Activated CD4-positive, alpha-beta T cell treated with anti-CD3 and anti-CD28 coated beads, Interleukin-2, amount 50 U/mL, for 16 hours (primary cell): Measurements from ENCODE around the gene NOP9.

Experiments used
- DNase-seq: peaks from one replicate; pipeline ENCODE4 v3.0.0-alpha.2; 2020

The NOP9 gene

DNA sequence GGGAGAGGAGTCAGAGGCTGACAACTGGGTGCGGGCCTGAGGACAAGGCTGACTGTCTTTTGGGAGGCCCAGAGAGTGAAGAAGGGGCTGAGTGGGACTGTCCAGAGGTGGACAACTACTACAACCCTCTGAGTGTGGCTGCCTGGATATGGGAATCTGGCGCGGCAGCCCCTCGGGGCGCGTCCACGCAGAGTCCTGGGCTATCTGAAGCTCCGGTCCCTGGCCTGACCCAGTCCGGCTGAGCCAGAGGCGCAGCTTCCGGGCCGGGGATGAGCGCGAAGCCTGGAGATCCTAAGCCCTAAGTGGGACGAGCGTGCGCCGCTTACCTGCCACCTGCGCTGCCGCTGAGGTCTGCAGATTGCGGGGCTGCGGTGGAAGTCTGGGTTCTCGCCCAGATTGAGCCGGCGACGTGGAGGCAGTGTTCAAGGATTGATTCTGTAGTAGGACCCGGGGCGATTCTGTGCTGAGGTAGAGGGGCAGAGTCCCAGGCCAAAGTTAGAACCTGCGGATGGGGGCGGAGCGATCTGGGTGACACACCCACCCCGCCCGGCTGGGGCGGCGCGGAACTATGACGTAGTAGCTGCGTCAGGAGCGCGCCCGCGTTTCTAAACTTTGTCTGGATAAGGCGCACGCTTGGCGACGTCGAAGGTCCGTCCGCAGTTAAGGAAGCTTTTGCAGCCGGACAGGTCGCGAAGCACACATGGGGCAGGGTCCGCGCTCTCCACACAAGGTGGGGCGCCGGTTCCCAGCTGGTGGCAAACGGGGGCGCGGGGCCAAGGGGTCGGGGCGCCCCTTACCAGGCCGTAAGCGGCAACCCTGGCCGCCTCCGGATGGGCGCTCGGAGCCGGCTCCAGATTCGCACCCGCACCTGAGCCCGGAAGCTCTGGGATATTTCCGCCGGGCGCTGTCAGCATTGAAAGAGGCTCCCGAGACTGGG is at the start of gene NOP9, which contains the start of gene DHRS1:
NOP9 (plus strand) TSS at position 596 of the 937 bp plus-strand sequence; CDS start at position 701, 105 bp downstream.
DHRS1 (minus strand) TSS at position 526 of the 937 bp plus-strand sequence. CDS start 674 bp downstream, outside the sequence.
- peak; percentile 93 for DNase-seq

DNA sequence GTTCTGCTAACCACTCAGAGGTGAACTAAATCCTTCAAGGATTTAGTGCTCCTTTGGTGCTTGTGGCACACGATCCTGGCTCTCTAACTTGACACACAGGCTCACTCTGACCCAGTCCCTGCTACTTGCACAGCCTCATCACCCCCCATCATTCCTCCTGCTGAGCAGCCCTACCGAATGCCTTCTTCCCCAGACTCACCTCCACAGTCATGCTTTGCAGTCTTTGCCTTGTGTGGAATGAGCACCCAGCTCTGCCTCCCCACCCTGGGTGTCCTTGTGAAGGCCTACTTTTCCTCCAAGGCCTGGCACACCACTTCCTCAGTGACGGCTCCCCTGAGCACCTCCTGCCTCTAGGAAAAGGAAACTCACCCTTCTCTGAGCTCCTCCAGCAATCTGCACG is 49.3 kb upstream of the NOP9 start:
- DNase-seq: no peak

- DNase-seq: no peak
Measured at GRCh38 chr14:24251880-24252288, 47.8 kb upstream of the NOP9 start.

- no peak for DNase-seq
Measured at GRCh38 chr14:24252289-24253124, 47.1 kb upstream of the NOP9 start.

GRCh38 chr14:24253936-24254335 is 45.7 kb upstream of the NOP9 start:
- no peak for DNase-seq

DNA sequence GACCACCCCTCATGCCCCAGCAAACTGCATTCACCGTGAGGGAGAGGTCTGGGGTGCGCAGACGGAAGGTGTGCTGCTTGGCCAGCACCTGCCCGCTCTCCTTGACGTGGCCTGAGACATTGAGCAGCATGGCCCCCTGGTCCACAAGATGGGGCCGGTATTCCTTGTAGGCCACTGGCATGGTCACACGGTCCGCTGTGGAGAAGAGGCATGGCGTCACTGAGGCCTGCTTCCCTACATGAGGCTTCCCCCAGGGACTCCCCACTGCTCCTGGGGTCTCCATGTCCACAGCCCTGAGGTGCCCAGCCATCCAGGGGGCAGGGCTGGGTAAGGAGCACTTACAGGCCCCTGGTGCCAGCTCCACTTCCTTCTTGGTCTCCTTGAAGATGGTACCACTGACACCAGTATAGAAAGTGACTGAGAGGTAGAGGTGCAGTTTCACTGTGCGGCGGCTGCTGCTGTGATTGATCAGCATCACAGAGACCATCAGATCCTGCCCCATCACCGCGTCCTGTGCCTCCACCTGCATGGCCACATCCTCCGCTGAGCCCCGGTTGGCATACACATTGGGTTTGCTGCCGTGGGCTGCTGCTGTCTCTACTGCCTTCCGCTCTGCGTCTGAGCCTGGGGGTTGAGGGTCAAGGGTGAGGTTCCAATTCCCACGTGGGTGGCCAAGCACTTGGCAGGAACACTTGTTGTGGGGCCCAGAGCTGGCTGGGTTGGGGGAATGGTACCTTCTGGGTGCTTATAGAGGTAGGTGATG is 44.8 kb upstream of the NOP9 start:
- DNase-seq: no peak

DNA sequence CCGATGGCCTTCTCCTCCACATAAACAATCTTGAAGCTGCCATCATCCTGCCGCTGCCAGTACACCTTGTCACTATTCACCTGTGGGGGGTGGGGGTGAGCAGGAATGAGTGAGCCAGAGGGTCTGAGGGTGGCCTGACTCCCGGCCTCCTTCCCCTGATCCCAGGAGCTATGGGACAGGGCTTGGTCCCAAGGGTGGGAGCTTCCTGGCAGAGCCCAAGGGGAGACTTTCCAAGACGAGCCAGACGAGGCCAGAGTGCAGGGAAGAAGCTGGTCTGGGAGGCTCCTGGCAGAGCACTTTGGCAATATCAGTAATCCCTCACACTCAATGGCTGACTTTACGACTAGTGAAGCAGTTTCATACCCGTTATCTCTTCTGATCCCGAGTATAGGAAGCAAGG is 44.2 kb upstream of the NOP9 start:
- no peak for DNase-seq

DNA sequence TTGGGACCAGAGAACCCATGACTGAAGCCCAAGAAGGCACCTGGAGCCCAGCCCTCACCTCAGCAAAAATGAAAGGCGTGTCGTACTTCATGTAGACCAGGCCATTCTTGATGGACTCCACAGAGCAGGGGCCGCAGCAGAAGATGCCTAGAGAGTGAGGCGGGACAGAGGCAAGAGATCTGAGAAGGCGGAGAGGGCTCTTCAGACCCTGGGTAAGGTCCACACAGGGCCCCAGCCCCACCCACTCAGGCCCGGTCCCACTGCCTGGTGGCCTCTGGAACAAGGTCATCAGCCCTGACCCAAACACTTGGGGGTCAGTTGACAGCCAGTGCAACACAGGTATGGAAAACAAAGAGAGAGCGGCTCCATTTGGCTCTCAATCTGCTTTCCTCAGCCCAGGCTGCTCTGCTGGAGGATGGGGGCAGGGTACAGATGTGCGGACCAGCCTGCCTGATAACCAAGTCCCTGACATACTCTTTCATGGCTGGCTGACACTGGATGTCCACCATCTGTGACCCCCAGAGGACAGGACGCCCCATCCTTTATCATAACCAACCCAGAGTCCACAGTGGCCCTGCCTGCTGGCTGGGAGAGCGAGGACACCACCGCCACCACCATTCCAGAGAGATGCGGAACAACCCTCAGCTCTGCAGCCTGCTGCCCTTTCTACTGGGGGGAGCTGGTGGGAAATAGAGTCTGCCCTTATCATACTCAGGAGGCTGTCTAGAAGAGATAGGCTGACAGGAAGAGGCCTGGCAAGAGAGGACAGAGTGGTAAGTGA is 43.5 kb upstream of the NOP9 start:
- no peak for DNase-seq

- no peak for DNase-seq
Measured at GRCh38 chr14:24256960-24257359, 42.7 kb upstream of the NOP9 start.

- no peak for DNase-seq
Measured at GRCh38 chr14:24258119-24258518, 41.5 kb upstream of the NOP9 start.

- DNase-seq: no peak
Measured at GRCh38 chr14:24258548-24259265, 40.9 kb upstream of the NOP9 start.

GRCh38 chr14:24259282-24260025 is 40.2 kb upstream of the NOP9 start:
- no peak for DNase-seq

DNA sequence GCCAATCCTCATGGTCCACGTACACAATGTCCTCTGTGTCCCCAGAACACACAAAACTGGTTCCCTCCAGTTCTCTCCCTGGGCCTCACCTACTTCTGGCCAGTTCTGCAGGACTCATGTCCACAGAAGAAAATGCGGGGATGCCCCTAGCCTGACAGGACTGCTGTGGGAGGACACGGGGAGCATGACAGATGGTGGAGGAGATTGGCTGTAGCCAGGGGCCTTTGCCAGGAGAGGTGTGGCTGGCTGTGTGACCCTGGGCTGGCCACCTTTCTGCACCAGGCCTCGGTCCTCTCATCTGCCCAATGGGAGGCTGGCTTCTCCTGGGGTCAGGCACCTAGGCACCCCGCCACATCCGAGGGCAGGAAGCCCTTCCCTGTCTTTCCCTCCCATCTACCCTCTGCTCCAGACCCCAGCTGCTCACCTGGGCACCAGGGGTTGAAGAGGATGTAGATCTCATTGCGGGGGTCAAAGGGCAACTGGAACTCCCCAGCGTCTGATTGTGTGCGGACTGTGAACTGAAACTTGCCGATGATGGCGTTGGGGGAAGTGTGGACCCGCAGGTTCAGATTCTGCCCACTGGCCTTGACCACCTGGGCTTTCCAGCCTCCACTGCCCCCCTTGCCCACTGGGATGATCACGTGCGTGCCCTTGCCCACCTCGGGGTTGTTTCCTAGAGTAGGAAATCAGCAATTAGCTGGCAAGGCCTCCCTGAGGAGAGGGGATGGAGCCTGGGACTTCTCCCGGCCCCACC is 39.4 kb upstream of the NOP9 start:
- no peak for DNase-seq

GRCh38 chr14:24260780-24261157 is 38.9 kb upstream of the NOP9 start:
- no peak for DNase-seq

DNA sequence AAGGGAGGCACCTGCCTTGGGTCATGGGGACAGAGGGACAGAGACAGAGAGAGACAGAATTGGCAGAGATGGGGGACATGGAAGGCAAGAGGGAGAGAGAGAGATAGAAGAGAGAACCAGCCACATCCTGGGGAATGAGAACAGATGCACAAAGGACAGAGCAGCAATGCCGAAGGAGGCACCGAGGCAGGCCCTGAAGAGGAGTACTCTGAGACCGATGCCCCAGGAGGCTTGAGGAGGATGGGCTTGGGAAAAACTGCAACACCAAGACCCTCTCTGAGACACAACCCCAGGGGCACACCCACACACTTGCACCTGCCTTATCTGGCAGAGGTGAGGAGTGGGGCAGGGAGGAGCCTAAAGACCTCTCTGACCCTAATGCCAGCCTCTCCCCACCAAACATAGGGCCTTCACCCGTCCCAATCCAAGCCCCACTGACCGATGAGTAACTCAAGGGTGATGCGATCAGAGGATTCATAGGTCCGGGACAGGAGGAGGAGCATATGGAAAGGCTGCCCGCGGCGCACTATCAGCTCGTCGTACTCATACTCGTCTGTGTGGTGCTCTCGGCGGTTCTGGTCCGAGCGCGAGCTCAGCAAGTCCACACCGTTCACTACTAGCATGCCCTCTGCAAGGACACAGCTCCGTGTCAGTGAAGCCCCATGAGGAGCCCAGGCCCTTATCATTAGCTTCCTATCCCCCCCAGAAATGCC is 38.2 kb upstream of the NOP9 start:
- no peak for DNase-seq

DNA sequence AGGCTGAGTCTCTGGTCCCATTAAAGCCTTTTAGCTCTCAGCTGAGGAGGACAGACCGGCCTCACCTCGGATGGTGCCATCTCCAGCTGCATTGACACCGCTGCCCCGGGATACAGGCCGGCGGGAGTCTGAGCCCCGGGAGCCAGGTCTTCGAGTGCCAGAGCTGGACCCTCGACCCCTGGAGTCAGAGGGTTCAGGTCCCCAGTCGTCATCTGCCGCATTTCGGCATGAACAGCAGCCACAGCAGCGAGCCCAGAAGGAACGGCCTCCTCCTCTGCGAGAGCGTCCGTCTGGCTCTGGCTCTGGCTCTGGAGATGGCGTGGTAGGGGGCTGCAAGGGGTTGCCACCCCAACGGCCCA is 37.7 kb upstream of the NOP9 start:
- DNase-seq: no peak

GRCh38 chr14:24262821-24263733 is 36.6 kb upstream of the NOP9 start, which contains the start of gene TGM1:
TGM1 (minus strand) TSS chr14:24263177; CDS start chr14:24262352, 825 bp downstream.
- no peak for DNase-seq

DNA sequence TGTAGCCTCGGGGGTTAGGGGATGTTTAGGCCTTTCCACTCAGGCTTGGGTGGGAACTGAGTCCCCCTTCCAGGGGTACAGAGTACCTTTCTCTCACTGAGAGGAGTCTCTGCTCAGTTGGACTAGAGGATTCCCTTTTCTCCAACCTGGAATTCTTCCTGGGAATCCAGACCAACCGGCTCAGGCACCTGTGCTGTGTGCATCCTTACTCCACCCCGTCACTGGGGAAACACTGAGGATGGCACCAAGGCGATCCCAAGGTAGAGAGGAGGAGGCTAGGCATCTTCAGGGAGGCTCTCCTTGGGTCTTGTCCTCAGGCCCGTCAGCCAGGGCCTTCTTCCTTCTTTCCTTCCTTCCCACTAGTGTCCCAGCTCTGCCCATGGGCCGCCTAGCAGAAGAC is 35.8 kb upstream of the NOP9 start:
- DNase-seq: no peak
